Daoy (cell line): ENCODE results near the gene ALOX12B. TPM values are rescaled to one million over a fixed set of nuclear protein-coding genes. Genes with fewer than 3 reads are reported as not detected.

Experiments
- DNase-seq: peaks from one replicate; pipeline ENCODE4 v3.0.0-alpha.2; 2015; ENCODE audit warnings: low read depth
- total RNA-seq: library from RNA; depleted of rRNA; stranded (reverse); fragments of >200 nt; shearing (Covaris generic); gene quantifications from 2 replicates; pipeline ENCODE4 v1.2.3, GENCODE V29; 2014; rRNA removed

ALOX12B gene
- not detected in 2 replicates for total RNA-seq

- no peak for DNase-seq
Observed at GRCh38 chr17:8087075-8087951, at the start of gene ALOX12B. ALOX12B (minus strand) TSS chr17:8087716; CDS start chr17:8087442, 274 bp downstream.

- DNase-seq, result no peak
Observed at GRCh38 chr17:8133941-8134340, 46.4 kb upstream of the ALOX12B start.

GRCh38 chr17:8133399-8133798 is 45.9 kb upstream of the ALOX12B start:
- DNase-seq, result no peak

GRCh38 chr17:8131844-8132441 is 44.4 kb upstream of the ALOX12B start:
- DNase-seq, result peak; percentile 49

- no peak for DNase-seq
Observed at GRCh38 chr17:8128125-8128784, 40.7 kb upstream of the ALOX12B start.

GRCh38 chr17:8126491-8127066 is 39.1 kb upstream of the ALOX12B start:
- DNase-seq, result peak; percentile 68

- DNase-seq, result peak; percentile 31
Observed at GRCh38 chr17:8125947-8126490, 38.5 kb upstream of the ALOX12B start.

- DNase-seq, result peak; percentile 75
Observed at GRCh38 chr17:8125154-8125946, 37.8 kb upstream of the ALOX12B start.

GRCh38 chr17:8124350-8125153 is 37.0 kb upstream of the ALOX12B start:
- peak; percentile 44 for DNase-seq

- peak; percentile 51 for DNase-seq
Observed at GRCh38 chr17:8123695-8124349, 36.3 kb upstream of the ALOX12B start, which contains the start of gene HES7. HES7 (minus strand) TSS chr17:8124106; CDS start chr17:8124084, 22 bp downstream.

GRCh38 chr17:8122924-8123694 is 35.6 kb upstream of the ALOX12B start:
- peak; percentile 42 for DNase-seq

- DNase-seq, result peak; percentile 70
Observed at GRCh38 chr17:8122422-8122923, 35.0 kb upstream of the ALOX12B start.

GRCh38 chr17:8121681-8122421 is 34.3 kb upstream of the ALOX12B start:
- peak; percentile 85 for DNase-seq

- DNase-seq, result no peak
Observed at GRCh38 chr17:8121407-8121680, 33.8 kb upstream of the ALOX12B start.

GRCh38 chr17:8120520-8121406 is 33.2 kb upstream of the ALOX12B start:
- peak; percentile 78 for DNase-seq

GRCh38 chr17:8119581-8120519 is 32.3 kb upstream of the ALOX12B start:
- peak; percentile 88 for DNase-seq
